SIG-M5 treated with dmso at 0.1 percent for 504 hours (cell line): Measurements from ENCODE around the gene MAP1S.
A peak's percentile ranks its signal among the peaks of the same experiment; 100 is the strongest.

Source experiments
- DNase-seq: peaks from one replicate; lab custom pipeline; 2025; ENCODE audit not compliant: unreplicated experiment; lab: John Stamatoyannopoulos, UW

MAP1S gene, protein sequence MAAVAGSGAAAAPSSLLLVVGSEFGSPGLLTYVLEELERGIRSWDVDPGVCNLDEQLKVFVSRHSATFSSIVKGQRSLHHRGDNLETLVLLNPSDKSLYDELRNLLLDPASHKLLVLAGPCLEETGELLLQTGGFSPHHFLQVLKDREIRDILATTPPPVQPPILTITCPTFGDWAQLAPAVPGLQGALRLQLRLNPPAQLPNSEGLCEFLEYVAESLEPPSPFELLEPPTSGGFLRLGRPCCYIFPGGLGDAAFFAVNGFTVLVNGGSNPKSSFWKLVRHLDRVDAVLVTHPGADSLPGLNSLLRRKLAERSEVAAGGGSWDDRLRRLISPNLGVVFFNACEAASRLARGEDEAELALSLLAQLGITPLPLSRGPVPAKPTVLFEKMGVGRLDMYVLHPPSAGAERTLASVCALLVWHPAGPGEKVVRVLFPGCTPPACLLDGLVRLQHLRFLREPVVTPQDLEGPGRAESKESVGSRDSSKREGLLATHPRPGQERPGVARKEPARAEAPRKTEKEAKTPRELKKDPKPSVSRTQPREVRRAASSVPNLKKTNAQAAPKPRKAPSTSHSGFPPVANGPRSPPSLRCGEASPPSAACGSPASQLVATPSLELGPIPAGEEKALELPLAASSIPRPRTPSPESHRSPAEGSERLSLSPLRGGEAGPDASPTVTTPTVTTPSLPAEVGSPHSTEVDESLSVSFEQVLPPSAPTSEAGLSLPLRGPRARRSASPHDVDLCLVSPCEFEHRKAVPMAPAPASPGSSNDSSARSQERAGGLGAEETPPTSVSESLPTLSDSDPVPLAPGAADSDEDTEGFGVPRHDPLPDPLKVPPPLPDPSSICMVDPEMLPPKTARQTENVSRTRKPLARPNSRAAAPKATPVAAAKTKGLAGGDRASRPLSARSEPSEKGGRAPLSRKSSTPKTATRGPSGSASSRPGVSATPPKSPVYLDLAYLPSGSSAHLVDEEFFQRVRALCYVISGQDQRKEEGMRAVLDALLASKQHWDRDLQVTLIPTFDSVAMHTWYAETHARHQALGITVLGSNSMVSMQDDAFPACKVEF

DNA sequence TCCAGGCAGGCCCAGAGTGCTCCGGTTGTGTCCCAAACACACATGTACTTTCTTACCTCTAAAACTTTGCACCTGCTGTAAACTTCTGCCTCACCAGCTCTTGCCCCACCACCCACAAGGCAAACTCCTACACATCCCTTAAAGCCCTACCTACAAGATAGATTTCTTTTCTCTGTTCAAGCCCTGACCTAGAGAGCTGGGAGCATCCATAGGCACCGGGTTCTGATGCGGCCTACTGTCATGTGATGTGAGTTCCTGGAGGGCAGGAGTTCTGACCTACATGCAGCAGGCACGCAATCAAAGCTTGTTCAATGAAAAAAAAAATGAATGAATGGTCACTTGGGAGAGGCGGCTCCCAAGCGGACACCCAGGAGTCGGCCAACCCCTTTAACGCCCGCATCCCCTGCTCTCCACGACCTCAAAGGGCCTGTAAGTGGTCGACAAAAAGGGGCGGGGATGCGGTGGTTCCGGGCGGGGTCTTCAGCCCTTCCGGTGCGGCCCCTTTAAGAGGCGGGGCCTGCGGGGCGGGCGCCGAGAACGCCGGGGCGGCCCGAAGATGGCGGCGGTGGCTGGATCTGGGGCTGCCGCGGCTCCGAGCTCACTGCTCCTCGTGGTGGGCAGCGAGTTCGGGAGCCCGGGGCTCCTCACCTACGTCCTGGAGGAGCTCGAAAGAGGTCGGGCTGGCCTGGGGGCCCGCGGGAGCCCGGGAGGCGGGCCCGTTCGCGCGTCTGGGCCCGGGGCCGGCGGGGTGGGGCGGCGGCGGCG is at the start of gene MAP1S:
MAP1S (plus strand) TSS at position 534 of the 765 bp plus-strand sequence; CDS start at position 557, 23 bp downstream.
- peak; percentile 28 for DNase-seq

DNA sequence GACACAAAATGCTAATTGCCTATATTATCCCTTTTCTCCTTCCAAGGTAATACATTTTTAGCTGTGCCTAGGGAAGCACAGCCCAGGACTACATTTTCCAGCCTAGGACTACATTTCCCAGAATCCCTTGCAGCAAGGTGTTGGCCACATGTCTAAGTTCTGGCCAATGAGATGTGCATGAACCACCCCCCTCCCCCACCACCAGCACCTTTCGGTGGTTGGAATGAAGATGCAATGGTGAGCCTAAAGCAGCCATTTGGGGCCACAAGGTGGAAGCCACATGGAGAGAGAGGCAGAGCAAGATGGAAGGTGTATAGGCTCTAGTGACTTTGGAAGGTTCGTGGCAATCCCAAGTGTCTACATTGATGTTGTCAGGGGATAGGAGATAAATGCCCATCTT is 47.4 kb upstream of the MAP1S start:
- no peak for DNase-seq

DNA sequence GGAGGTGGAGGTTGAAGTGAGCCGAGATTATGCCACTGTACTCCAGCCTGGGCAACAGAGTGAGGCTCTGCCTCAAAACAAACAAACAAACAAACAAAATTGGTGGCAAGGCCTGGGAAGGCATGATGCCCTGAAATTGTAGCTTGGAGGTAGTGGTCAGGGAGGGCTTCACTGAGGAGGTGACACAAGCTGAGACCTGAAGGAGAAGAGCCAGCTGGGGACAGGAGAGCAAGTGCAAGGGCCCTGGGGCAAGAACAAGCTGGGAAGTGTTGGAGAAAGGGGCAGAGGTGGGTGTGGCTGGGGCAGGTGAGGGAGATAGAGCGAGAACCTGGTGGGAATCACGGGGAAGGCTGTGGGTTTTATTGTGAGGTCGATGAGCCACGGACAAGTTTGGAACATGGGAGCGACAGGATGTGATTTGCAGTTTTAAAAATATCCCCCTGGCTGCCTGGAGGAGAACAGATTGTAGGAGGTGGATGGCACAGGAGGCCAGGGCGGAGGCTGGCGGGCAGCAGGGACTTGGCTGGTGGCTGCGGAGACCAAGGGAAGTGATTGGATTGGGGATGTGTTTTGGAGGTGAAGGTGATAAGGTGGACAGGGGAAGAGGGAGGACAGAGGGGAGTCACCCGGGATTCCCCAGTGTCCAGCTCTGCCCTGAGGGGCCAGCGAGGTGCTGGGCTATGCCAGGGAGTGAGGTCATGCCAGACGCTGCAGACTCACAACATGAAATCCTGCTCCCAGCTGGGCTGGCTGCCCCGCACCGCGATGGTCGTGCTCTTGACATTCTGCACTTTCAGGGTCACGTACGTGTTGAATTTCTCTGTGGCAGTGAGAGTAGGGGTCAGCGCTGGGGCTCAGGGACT is 45.1 kb upstream of the MAP1S start:
- DNase-seq = no peak

DNA sequence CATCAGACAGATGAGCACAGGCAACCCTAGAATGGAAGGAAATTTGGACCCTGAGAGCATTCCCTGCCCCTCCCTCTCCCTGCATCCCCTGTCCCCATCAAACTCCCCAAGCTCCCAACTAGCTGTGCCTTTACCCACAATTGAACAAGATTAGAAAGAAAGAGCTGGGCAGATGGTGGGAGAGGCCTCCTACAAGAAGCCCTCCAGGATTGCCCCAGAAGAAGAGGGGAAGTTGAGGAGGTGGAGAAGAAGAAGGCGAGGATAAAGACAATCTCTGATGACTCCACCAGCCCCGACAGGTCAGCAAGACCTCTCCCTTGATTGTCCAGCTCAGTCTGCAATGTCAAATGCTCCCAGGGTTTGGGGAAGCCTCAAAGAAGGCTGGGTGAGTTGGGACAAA is 43.0 kb upstream of the MAP1S start:
- DNase-seq = no peak

DNA sequence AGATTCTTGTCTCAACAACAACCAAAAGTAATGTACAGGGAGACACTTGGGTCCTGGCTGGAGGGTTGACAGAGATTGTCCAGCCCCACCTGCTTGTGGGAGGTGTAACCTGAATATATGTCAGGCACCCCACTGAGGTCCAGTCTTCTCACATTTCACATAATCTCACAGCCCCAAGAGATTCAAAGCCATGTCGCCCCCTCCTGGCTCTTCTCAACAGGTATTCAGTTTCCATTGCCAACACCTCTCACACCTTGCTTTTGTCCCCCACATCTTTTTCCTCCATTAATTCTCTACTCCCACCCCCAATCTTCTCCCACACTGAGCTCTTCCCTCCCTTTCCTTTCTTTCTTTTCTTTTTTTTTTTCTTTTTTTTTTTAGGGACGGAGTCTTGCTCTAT is 42.3 kb upstream of the MAP1S start:
- no peak for DNase-seq

DNA sequence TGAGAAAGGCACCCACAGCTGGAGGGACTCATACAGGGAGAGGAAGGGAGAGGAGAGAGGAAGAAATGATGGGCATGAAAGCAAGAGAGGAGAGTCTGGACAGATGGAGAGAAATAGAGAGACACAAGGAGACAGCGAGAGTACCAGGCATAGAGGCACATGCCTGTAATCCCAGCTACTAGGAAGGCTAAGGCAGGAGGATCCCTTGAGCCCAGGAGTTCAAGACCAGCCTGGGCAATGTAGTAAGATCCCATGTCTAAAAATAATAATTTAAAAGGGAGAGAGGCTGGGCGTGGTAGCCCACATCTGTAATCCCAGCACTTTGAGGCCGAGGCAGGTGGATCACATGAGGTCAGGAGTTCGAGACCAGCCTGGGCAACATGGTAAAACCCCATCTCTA is 40.4 kb upstream of the MAP1S start:
- no peak for DNase-seq

DNA sequence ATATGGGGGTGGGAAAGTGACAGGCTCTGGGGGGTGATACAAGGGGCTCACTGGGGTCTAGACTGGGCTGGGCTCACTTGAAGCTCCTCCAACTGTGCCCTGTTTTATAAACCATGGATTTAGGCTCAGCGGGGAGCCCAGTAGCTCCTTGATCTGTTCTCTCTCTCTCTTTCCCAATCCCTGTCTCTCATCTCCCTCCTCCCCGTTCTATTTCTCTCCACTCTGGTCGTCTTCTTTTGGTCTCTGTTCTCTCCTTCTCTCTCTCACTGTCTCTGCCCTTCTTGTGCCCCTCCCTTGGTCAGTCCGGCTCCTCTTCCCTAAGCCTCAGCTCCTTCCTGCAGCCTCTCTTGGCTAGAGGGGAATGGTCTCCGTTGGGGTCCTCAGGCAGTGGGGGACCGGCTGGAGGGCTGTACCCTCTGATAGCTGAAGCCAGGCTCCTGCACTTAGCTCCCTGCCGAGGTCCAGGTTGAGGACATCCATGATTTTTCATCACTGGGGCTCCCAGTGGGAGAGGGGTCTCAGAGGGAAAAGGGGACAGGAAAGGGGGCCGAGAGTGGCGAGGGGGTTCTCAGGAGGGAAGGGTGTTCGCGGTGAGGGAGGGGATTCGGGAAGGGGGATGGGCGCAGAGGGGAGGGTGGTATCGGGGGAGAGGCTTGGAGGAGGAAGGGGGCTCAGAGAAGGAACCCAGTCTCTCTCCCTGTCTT is 39.6 kb upstream of the MAP1S start:
- DNase-seq = no peak

DNA sequence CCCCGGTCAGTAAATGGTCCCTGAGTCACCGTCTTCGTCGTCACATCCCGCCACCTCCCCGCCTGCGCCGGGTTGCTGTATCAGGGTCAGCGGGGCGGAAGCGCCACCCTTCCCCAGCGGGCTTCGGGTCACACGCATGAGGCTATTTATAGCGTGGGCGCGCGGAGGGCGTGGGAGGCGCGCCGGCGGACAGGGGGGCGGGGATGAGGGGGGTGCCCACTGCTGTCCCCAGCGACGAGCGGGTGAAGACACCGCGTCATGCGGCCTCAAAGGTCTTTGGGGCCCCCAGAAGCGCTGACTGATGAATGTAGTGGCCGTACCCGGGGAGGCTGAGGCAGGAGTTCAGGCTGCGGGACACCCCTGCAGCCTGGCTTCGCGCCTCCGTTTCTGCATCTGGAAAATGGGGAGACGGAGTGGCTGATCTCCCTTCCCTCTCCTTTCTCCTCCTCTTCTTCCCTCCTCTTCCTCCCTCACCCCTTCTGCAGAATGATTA is 39.0 kb upstream of the MAP1S start:
- DNase-seq = peak; percentile 65

DNA sequence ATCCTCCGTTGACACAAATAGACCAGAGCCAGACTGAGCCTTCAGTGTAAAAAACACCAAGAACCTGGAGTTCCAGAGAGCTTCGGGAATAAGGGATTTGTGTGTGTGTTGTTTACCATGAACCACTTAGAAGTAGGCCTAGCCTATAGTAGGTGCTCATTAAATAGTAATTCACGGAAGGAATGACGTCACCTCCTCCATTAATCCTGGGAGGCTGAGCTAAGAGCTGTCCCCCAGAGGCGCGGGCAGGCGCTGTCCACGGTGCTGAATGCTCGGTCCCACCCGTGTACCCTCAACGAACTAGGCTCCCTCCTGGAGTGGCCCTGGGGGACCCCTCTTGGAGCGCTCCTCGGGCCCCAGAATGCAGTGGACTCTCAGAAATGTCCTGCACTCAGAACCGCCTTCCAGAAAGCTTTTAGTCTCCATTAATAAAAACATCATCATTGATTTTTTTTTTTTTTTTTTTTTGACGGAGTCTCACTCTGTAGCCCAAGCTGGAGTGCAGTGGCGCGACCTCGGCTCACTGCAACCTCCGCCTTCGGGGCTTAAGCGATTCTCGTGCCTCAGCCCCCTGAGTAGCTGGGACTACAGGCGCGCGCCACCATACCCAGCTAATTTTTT is 37.7 kb upstream of the MAP1S start:
- peak; percentile 13 for DNase-seq

DNA sequence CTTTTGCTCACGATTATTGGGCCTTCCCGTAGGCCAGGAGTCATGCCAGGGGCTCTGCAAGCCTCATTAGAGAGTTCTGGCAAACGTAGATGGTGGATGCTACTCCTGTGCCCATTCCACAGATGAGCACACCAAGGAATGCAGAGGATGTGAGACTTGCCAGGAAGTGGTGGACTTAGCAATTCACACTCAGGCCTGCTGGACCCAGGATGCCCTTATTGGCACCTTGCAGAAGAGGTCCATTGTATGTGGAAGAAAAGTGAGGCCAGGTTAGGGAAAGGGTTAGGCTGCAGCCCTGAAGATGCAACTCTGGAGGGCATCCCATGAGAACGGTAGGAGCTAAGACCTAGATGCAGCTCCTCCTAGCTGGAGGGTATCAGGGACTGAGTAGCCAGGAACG is 37.0 kb upstream of the MAP1S start:
- no peak for DNase-seq

DNA sequence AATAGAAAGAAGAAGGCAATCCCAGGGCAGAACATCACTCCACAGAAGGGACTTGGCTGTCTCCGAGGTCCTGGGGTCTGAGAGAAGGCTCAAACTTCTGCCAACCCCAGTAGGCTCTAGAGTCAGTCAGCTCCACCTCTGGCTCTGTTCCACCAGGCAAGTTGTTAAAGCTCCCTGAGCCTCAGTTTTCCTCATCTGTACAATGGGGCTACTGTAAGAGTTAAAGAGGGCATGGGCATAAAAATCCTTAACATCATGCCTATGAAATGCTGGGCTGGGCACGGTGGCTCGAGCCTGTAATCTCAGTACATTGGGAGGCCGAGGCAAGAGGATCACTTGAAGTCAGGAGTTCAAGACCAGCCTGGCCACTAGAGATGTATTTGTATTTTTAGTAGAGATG is 36.2 kb upstream of the MAP1S start:
- DNase-seq = no peak

DNA sequence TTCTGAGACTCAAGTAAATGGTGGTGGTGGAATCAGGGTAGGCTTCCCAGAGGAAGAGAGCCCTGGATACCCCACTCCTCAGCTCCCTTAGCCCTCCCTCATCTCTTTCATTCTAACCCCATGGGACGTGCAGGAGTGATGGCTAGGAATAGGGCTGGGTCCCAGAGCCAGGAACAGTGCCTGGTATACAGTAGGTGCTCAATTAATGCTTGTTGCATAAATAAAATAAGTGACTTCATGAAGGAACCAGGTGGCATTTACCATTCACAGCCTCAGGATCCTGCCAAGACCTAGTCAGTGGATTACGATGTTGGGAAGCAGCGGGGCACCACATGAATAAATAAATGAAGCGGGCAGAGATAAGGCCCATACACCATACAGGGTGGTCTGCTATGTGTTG is 35.0 kb upstream of the MAP1S start:
- DNase-seq = no peak

DNA sequence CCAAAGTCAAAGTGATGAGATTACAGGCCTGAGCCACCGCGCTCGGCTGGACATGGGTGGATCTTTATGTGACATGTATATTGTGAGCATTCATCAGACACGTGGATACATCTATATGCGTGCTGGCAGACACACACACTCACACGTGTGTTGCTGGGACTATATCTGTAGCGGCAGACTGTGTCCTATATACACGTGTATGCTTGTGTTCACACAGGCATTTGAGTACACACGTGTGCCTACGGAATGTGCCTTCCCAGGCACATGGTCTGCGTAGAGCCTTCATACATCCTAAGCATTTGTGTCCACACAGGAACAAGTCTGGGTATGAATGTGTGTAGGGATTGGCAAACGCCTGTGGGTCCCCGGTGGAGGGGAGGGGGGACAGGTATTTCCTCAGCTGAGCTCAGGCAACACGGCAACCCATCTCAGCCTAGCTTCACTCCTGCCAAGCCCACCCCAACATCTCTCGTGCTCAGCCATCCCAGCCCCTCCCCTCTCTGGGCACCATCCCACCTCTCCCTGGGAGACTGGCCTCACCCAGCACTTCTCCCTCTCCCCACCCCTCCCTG is 33.7 kb upstream of the MAP1S start:
- no peak for DNase-seq

DNA sequence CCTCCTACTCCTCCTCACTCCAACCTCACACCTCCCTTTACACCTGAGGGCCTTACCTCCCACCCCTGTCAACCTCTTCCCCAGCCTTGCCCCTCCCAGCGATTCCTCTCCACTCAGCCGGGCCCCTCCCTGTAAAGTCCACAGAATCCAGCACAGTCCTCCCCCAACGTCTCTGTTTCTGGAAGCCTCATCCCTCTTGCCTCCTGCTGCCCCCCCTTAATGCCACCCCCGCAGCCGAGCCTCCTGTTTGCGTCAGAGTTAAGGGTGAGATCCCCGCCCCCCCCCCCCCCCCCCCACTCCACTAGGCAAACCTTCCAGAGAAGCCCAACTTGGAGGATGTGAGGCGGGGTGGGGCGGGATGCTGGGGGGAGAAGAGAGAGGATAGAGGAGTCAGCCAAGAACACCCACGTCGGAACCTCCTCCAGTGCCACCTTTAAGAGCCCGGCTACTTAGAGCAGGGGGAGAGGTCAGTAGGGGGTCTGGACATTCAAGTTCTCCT is 33.2 kb upstream of the MAP1S start:
- DNase-seq = no peak

DNA sequence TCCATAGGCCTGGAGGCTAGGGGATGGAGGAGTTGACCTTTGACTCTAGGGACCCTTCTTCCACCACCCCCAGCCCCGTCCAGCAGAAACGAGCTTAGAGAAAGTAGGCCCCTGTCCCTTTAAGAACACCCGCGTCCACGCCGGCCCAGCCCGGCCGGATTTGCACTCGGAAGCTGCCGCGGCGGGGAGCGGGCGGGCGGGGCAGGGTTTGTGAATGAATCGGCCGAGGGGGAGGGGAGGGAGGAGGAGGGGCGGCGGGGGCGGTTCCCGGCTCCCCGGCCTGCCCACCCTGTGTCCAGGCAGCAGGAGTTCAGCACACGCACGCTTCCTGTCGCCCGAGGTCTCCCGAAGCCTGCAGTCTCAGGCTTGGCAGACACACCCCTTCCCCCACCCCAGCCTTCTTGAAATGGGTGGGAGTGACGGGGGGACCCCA is 32.7 kb upstream of the MAP1S start:
- DNase-seq = no peak

DNA sequence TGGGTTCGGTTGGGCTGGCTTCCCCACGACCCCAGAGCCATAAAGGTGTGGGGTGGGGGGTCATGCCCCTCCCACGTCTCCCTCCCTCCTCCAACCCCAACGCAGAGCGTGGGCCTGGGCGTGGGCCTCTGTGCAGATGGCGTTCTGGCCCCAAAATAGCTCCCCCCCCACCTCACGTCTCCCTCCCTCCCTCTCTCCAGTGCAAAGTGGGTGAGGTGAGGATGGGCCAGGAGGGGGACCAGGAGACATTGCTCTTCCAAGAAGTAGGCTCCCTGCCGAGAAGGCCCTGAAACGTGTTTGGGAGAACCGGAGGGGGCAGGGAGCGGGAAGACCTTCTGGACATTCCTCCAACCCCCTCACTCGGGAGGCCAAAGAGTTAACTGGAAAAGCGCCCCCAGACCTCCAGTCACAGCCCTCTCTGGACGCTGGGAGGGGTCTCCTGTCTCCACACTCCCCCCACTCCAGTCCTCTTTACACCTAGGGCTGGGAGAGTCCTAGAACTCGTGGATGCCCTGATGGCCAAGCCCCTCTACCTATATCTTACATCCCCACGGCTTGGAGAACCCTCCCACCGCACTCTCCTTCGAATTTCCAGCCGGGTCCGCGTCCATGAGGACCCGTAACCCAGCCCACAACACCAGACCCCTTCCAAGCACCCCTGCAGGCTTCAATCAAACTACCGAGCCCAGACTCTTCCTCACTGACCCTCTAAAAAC is 32.0 kb upstream of the MAP1S start:
- no peak for DNase-seq

DNA sequence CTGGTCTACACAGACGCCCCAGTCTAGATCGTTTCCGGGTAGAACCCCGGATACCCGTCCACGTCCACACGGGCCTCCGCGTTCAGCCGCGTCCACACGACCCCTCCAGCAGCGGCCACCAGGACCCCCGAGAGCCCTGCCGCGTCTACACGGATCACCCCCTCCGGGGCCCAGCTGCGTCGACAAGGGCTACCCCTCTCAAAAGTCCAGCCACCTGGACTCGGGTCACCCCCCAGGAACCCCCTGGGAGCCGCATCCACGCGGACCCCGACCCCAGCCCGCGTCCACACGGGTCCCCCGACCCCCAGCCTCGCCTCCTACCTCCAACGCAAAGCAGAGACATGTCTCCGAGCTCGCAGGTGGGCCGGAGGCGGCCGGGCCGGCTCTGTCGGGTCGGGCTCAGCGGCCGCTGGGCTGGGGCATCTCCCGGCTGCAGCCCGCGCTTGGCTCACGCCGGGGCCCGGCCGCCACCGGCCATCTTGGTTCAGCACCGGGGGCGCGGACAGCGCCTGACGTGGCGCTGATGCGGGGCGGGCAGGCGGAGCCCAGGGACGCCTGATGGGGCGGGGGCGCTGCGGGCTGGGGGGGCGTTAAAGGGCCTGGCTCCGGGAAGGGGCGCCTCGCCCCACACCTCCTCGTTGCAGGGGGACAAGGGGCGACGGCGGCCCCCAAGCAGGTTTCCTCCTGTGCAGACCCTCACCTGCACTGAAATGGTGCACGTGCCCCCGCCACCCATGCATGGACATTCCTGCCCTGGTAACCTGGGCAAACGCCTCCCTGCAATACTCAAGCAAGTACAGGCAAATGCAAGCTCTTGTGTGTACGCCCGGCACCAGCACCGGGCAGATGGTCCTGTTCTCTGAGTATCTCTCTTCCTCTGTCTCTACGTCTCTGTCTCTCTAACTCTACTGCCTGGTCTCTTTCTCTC is 31.2 kb upstream of the MAP1S start, which contains the start of gene UNC13A:
UNC13A (minus strand) TSS at position 498 of the 928 bp plus-strand sequence; CDS start at position 343, 155 bp downstream.
- peak; percentile 6 for DNase-seq
